ENCODE measurements around the gene GPR137B.

The GPR137B gene

DNA sequence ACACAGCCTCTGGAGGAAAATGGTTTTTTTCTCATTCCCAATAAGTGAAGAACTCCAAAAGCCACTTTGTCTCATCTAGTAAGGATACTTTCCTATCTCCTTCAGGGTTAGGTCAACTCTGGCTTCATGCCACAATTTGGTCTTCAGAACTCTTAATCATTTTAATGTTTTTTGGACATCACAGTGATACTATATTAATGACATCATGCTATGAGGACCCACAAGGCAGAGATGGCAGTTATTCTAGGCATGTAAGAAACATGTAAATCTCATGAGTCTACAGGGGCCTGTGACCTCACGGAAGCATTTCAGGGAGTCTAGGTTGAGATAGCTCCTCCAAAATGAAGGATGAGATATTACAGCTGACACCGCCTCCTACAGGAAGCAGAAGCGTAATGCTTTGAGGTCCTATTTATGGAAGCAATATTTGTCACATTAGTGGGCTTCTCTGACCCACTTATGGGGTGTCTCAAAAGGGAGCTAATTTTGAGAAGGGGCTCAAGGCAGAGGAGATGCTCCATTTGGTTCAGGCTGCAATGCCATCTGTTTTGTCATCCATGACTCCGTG is 5.0 kb upstream of the GPR137B start:
- in situ Hi-C loops (cut with HindIII; ENCODE audit: low pct_ligation_motif_present, low pct_unique_long_range_greater_than_20kb, low sequenced_read_pairs) = loop anchor here (25.0 kb wide), 1 partner anchor 350 kb away; no protein-coding TSS in a partner anchor
- DNase-seq = no peak

DNA sequence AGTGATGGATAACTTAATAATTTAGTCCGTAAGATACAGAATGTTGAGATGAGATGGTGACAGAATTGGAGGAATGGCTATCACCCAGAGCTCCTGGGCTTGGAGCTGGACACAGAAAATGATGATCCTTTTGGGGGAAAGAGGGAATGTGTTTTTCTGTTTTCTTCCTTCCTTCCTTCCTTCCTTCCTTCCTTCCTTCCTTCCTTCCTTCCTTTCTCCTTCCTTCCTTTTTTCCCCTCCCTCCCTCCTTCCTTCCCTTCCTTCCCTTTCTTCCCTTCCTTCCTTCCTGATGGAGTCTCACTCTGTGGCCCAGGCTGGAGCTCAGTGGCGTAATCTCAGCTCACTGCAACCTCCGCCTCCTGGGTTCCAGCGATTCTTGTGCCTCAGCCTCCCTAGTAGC is 2.8 kb upstream of the GPR137B start:
- no peak for DNase-seq
- in situ Hi-C loops (cut with HindIII; ENCODE audit: low pct_ligation_motif_present, low pct_unique_long_range_greater_than_20kb, low sequenced_read_pairs) = loop anchor here (25.0 kb wide), 1 partner anchor 348 kb away; no protein-coding TSS in a partner anchor

DNA sequence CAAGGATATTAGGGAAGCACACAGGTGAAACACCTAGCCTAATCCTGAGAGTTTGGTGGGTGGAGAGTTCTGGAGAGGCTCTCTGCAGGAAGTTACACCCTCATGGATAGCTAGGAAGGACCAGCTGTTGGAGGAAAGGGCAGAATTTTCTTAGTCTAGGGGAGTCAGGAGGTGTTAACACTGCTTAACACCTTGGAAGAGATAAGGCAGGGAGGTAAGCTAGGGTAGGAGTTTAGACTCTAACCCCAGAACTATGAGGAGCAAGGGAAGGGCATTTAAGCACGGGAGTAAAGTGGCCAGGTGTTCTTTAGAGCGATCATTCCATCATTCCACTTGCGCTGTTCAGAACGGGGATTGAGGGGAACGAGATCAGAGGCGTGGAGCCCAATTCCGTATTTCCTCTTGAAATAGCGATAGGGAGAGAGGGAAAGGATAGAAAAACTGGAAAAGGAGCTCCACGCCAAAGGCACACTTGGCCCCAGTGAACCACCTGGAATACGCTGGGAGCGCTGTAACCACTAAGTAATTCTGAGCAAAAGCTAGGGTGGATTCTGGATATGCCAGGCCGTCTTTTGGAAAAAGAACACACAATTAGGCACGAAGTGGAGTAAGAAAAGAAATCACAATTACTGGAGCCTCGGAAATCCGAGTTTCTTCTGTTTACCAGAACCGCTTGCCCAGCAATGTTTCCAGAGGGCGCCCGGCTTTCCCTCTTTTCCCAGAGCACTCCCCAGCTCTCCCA is 1.5 kb upstream of the GPR137B start:
- in situ Hi-C loops (cut with HindIII; ENCODE audit: low pct_ligation_motif_present, low pct_unique_long_range_greater_than_20kb, low sequenced_read_pairs) = loop anchor here (25.0 kb wide), 1 partner anchor 346 kb away; no protein-coding TSS in a partner anchor
- no peak for DNase-seq

DNA sequence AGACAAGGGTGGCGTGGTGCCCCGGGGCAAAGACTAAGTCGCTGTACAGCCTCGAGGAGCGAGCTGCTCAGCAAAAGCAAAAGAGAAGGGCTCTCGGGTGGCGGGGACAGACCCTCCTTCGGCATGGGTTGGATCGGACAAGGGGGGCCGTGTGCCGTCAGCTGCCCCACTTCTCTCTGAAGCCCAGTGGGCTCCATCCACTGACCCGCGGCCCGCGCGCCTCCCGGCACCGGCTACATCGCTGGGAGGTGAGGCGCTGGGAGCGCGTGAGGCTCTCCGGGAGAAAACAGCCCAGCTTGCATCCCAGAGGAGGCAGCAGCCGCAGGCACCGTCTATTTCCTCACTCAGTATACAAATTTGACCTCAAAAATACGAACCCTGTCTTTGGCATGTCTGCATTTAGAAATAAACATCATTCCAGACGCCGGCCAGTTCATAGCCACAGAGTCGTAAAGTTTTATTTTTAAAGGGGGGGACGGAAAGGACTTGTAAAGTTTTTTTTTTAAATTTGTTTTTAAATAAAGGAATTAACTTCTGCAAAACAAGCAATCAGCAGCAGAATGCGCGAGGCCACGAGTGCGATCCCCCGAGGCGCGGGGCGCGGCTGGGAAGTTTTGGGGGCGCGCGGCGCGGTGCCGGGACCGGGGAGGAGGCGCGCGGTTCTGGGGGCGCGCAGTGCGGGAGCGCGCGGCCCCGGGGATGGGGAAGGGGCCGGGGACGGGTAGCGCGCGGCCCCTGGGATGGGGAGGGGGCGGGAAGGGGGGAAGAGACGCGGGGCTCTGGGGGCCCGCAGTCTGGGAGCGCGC is 689 bp upstream of the GPR137B start:
- DNase-seq = peak; percentile 54

DNA sequence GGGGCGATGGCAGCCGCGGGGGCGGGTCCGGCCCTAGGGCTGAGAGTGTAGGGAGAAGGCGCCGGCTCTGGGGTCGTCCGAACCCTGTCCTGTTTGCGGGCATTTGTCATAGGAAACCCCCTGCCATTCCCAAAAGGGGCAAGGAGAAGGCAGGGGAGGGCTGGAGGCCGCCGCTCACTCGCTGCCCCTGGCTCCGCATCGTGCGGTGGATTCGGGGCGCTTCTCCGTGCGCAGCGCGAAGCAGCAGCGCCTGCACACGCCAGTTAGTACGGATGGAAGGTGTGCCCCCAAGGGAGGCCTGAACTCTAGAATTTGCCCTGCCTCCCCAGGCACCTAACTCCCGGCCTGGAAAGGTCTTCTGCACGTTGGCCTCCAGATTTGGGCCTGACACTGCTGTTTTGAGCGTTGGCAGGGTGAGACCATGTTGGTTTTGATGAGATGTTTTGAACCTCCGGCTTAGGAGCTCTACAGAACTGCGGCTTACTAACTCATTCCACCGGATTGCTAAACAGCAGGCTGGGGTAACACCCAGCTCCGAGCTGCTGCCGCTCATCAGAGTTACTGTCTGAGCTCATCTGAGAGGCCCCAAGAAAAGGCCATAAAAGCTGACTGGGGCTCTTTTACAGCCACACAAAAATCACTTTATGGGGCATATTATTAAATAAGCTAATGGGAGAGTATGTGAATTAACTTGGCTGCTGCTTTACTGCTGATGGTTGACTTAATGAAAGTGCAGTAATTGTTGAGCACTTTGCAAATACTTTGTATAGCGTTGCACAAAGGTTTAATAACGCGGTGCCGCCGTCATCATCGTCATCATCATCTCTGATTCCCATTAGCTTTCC is 987 bp downstream of the GPR137B start:
- in situ Hi-C loops (cut with HindIII; ENCODE audit: low pct_ligation_motif_present, low pct_unique_long_range_greater_than_20kb, low sequenced_read_pairs) = loop anchor here (25.0 kb wide), 1 partner anchor 344 kb away; no protein-coding TSS in a partner anchor

More for the DNA sequence above, 689 bp upstream of the GPR137B start:
- in situ Hi-C loops (cut with HindIII; ENCODE audit: low pct_ligation_motif_present, low pct_unique_long_range_greater_than_20kb, low sequenced_read_pairs) = loop anchor here (25.0 kb wide), 1 partner anchor 346 kb away; no protein-coding TSS in a partner anchor

DNA sequence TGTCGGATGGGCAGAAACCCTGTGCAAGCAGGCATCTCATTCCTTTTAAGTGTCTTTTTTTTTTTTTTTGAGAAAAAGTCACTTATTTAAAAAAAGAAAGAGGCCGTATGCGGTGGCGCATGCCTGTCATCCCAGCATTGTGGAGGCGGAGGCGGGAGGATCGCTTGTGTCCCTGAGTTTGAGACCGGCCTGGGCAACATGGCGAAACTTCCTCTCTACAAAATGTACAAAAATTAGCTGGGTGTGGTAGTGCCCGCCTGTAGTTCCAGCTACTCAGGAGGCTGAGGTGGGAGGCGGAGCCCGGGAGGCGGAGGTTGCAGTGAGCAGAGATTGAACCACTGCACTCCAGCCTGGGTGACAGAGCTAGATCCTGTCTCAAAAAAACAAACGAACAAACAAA is 1.7 kb downstream of the GPR137B start:
- no peak for DNase-seq
- in situ Hi-C loops (cut with HindIII; ENCODE audit: low pct_ligation_motif_present, low pct_unique_long_range_greater_than_20kb, low sequenced_read_pairs) = loop anchor here (25.0 kb wide), 1 partner anchor 343 kb away; no protein-coding TSS in a partner anchor

More for the DNA sequence above, 987 bp downstream of the GPR137B start:
- peak; percentile 24 for DNase-seq

DNA sequence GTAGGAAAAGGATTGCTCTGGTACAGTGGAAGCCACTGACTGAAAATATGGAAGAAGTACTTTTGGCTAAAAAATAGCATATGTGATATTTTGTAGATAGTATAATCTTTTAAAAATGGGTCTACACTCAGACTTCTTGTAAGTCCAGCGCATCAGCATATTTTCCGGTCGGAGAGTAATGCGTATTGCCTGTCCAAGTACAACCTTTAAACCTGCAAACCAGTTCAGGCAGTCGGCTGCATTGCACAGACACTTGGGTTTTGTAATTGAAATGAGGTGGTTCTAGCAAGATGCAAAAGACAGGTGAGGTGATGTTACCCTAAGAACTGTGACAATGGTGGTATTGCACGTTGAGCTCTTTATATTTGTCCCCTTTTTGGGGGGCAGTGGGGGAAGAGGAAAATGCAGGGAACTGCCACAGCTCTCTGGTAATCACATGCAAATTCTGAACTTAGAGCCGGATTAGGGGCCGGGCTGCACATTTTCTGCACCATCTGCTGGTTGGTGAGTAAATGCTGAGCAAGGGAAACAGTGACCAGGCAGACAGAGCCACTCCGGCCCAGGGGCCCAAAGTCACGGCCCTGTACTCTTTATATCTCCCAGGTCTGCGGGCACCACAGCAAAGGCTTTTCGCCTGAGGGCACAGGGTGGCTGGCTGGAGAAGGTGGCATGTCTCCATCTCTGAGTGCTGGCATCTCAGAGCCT is 2.3 kb downstream of the GPR137B start:
- in situ Hi-C loops (cut with HindIII; ENCODE audit: low pct_ligation_motif_present, low pct_unique_long_range_greater_than_20kb, low sequenced_read_pairs) = loop anchor here (25.0 kb wide), 1 partner anchor 343 kb away; no protein-coding TSS in a partner anchor
- DNase-seq = no peak

DNA sequence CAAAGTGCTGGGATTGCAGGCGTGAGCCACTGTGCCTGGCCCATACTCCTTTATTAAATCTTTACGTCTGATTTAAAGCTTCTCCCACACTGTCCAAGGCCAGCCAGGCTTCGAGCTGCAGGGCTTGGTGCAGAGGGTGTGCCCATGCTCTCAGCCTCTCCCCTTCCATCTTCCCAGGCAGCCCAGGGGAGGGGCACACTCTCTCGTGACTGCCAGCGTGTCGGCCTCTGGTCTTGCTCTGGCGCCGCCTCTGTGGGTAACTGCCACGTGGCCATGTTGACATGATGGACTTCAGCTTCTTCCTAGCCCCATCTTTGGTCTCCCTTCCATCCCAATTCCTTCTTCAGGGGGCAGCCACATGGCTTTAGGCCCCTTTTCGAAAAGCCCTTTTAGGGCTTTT is 4.7 kb downstream of the GPR137B start:
- no peak for DNase-seq
- in situ Hi-C loops (cut with HindIII; ENCODE audit: low pct_ligation_motif_present, low pct_unique_long_range_greater_than_20kb, low sequenced_read_pairs) = loop anchor here (25.0 kb wide), 1 partner anchor 340 kb away; no protein-coding TSS in a partner anchor

DNA sequence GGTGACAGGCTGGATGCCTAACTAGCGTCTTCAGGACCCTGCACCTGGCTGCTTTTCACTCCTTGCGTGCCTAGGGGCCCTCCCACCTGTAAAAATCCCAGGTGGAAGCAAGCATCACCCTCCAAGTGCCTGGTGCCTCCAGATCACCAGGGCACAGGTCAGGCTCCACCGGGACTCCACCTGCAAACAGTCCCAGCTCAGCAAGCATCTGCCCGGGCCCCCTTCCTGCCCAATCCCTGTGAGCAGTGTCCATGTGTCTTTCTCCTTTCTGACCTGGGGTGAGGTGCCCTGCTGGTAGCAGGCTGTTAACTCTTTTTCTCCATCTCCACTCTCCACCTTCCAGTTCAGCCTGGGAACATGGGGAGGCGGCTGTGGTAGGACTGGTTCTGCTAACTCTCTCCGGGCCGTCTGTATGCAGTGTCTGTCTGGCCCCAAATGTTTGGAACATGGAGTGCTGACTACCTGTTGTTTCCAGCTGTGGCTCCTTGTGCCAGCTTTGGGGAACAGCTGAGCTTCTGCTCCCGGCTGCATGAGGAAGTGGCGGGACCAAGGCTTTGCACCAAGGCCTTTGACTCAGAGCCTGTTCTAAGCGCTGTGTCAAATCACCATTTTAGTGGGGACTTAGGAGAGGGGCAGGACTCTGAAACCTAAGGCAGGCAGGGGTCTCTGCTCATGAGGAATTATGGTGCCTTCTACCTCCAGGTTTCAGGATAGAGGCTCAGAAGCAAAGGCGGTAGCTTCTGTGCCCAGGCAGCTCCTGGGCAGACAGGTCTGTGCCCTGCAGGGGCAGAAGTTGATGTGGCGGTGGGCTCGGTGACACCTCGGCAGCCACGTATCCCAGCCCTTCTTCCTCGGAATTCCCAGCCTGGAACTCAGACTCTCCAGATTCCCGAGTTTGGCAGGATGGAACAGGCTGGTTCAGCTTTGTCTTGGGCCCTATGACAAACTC is 5.5 kb downstream of the GPR137B start:
- in situ Hi-C loops (cut with HindIII; ENCODE audit: low pct_ligation_motif_present, low pct_unique_long_range_greater_than_20kb, low sequenced_read_pairs) = loop anchor here (25.0 kb wide), 1 partner anchor 340 kb away; no protein-coding TSS in a partner anchor
- DNase-seq = no peak

DNA sequence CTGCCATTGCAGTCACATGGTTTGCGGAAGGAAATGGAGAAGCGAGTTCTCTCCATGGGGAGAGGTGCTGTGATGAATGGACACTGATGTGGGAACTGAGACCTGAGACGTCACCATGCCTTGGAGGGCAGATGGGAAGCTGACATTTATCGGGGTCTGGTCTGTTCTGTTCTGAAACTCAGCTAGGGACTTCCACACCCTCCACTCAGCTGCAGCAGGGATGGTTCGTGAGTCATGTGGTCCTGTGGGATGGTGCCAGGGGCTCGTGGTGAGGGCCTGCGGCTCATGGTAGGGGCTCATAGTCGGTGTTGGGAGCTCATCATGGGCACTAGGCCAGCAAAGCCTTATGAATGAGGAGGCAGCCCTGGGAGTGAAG is 6.1 kb downstream of the GPR137B start:
- DNase-seq = no peak
- in situ Hi-C loops (cut with HindIII; ENCODE audit: low pct_ligation_motif_present, low pct_unique_long_range_greater_than_20kb, low sequenced_read_pairs) = loop anchor here (25.0 kb wide), 1 partner anchor 339 kb away; no protein-coding TSS in a partner anchor

DNA sequence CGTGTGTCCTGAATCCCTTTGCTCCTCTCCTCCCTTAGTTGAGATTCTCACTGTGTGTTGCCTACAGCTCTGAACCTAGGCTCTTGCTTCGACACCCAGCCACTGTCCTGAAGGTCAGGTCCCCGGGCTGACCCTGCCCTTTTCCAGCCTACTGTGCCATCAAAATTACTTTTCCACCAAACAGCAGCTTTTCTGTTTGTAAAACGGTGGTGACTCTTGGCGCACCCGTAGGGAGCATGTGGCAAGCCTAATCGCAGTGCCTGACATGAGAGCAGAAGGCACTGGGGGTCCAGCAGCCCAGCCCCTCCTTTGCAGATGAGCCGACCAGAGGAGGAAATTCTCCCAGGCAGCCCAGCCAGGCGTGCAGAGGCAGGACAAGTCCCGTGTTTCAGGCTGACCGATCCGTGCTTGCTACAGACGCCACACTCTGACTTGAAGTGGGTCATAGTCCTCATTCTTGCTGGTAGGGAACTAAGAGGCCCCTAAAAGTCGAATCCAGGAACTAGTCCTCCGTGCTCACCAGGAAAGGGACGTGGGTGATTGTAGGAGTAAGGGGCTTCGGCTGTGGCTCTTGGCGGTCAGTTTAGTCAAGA is 6.8 kb downstream of the GPR137B start:
- in situ Hi-C loops (cut with HindIII; ENCODE audit: low pct_ligation_motif_present, low pct_unique_long_range_greater_than_20kb, low sequenced_read_pairs) = loop anchor here (25.0 kb wide), 1 partner anchor 338 kb away; no protein-coding TSS in a partner anchor
- DNase-seq = no peak

DNA sequence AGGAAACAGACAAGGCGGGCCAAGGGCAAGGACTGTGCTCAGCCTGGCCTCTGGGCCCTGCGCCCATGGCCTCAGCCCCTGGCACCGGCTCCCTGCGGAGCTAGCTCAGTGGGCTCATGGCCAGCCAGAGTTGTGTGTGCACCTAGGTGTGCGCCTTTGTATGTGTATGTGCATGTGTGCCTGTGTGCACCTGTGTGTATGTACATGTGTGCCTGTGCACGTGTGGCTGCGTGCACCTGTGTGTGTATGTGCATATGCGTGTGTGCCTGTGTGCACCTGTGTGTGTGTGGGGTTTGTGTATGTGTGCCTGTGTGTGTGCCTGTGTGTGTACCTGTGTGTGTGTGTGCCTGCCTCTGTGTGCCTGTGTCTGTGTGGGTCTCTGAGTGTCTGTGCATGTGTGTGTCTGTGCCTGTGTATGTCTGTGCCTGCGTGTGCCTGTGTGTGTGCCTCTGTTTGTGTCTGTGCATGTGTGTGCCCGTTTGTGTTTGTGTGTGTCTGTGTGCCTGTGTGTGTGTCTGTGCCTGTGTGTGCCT is 7.4 kb downstream of the GPR137B start:
- DNase-seq = no peak
- in situ Hi-C loops (cut with HindIII; ENCODE audit: low pct_ligation_motif_present, low pct_unique_long_range_greater_than_20kb, low sequenced_read_pairs) = loop anchor here (25.0 kb wide), 1 partner anchor 338 kb away; no protein-coding TSS in a partner anchor

DNA sequence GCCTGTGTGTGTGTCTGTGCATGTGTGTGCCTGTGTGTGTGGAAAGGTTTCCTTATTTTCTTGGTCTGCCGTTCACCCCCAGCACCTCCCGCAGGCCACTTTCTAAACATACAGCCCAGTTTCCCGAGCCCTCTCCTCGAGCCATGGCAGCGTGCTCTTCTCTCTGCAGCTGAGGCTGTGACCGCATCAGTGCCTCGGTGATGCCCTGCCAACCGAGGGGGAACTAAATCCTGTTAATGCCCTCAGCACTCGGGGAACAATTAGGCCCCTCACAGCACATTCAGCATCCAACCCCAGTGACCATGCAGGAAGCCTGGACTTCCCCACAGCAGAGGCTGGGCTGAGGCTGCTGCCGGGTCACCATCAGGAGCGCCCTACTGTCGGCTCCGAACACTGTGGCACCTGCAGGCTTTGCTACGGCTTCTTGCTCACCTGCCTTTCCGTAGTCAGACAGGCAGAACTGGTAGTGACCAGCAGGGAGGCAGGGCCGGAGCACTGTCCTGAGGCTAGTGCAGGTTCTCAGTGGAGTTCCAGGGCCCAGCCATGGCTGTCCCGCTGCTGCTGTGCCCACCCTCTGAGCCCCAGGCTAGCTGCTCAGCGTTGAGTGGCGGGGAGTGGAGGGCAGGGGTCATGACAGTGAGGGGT is 8.1 kb downstream of the GPR137B start:
- no peak for DNase-seq
- in situ Hi-C loops (cut with HindIII; ENCODE audit: low pct_ligation_motif_present, low pct_unique_long_range_greater_than_20kb, low sequenced_read_pairs) = no loop called here

DNA sequence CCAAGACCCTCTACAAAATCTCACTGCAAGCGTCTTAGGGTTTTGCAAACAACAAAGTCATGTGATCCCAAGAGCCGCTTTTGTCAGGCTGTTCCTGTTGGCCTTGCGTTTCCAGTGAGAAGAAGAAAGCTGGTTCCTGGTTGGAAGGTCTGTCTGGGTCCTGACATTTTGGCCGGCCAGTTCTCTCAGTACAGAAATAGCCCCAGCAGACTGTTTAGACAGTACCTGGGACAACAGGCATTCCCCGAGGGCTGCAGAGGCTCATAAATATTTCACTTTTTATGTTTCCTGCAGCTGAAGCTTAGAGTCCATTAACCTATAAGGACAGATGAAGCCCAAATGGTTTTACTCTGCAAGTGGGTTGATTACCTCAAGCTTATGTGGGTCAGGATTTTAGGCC is 8.6 kb downstream of the GPR137B start:
- in situ Hi-C loops (cut with HindIII; ENCODE audit: low pct_ligation_motif_present, low pct_unique_long_range_greater_than_20kb, low sequenced_read_pairs) = no loop called here
- DNase-seq = no peak

DNA sequence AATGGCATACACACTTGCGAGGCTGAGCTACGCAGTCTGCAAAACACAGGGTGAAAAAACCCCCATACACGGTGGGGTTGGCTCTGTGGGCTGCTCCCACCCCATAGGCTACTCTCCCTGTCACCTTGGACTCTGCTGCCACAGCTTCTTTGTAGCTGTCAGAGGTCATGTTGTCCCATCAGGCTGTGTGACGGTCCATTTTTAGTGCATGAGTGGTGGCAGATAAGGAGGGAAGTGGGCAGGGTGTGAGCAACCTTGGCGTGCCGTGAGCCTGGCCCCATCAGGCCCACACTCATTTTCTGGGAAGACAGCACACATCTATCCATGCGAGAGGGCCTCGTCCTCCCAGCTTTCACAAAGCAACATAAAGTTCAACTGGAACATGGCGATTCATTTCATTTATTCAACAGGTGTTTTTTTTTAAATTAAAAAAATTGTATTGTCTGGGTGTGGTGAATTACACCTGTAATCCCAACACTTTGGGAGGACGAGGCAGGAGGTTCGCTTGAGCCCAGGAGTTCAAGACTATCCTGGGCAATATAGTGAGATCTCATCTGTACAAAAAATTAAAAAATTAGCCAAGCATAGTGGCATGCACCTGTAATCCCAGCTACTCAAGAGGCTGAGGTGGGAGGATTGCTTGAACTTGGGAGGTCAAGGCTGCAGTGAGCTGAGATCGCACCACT is 9.5 kb downstream of the GPR137B start:
- DNase-seq = no peak
- in situ Hi-C loops (cut with HindIII; ENCODE audit: low pct_ligation_motif_present, low pct_unique_long_range_greater_than_20kb, low sequenced_read_pairs) = no loop called here

Measured in ACHN (cell line).